ENCODE measurements around the gene GLS2. TPM values are rescaled to one million over a fixed set of nuclear protein-coding genes. Genes with fewer than 3 reads are reported as not detected.

Gene GLS2
- total RNA-seq, 4 donors from 2014 or later, result 2.1 to 3.1 (median 2.1) TPM; not detected in 1

DNA sequence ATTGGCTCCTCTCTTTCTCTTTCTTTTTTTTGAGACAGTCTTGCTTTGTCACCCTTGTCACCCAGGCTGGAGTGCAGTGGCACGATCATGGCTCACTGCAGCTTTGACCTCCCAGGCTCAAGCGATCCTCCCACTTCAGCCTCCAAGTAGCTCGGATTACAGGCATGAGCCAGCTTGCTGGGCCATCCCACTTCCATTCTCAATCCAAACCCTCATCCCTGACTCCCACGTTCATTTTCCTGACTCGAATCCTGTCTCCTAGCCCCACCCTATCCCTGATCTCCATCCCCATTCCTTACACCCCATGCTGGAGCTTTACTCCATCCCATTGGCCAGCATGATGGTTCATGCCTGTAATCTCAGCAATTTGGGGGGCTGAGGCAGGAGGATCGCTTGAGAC, 11.8 kb downstream of the GLS2 start:
- no peak overlapping the region for H3K4me3 ChIP-seq
- no peaks in the 10 kb centered on the region for H3K9me3 ChIP-seq
- no peak overlapping the region for H3K27ac ChIP-seq
- 64 to 65% methylated on average over 6 of the region's 6 CpGs for WGBS, 2 donors
- TF ChIP-seq, protein P1, sequence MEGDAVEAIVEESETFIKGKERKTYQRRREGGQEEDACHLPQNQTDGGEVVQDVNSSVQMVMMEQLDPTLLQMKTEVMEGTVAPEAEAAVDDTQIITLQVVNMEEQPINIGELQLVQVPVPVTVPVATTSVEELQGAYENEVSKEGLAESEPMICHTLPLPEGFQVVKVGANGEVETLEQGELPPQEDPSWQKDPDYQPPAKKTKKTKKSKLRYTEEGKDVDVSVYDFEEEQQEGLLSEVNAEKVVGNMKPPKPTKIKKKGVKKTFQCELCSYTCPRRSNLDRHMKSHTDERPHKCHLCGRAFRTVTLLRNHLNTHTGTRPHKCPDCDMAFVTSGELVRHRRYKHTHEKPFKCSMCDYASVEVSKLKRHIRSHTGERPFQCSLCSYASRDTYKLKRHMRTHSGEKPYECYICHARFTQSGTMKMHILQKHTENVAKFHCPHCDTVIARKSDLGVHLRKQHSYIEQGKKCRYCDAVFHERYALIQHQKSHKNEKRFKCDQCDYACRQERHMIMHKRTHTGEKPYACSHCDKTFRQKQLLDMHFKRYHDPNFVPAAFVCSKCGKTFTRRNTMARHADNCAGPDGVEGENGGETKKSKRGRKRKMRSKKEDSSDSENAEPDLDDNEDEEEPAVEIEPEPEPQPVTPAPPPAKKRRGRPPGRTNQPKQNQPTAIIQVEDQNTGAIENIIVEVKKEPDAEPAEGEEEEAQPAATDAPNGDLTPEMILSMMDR (IDR thresholded peaks at IDR 0.05), result no peak
- TF ChIP-seq POLR2A (IDR thresholded peaks at IDR 0.05) (no peak), EP300 (IDR thresholded peaks at IDR 0.05) (no peak)
- H3K4me1 ChIP-seq, result peaks cover 0 to under 1% (median 0%) of the 10 kb centered on the region in 4 donors
- no peak for DNase-seq (ENCODE audit: low spot score in 2 of 2)
- H3K27me3 ChIP-seq, result no peaks in the 10 kb centered on the region
- H3K36me3 ChIP-seq, result peaks cover 0 to 26% (median 0%) of the 10 kb centered on the region in 3 donors

DNA sequence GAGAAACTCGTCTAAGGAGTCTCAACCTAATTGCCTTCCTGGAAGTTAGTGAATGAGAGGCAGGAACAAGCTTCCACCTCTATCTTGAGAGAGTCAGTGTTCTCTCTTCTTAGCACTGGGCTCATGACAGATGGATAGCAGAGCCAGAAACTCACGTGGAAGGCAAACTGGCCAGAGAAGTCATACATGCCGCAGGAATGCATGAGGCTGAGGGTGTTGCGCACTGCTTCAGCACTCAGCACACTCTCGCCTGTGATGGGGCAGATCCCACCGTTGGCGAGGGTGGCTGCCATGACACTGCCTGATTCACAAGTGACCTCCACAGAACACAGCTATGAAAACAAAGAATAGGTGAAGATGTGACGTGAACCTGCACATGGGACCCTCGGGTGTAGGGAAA, 13.6 kb downstream of the GLS2 start:
- no peaks in the 10 kb centered on the region for H3K27me3 ChIP-seq

DNA sequence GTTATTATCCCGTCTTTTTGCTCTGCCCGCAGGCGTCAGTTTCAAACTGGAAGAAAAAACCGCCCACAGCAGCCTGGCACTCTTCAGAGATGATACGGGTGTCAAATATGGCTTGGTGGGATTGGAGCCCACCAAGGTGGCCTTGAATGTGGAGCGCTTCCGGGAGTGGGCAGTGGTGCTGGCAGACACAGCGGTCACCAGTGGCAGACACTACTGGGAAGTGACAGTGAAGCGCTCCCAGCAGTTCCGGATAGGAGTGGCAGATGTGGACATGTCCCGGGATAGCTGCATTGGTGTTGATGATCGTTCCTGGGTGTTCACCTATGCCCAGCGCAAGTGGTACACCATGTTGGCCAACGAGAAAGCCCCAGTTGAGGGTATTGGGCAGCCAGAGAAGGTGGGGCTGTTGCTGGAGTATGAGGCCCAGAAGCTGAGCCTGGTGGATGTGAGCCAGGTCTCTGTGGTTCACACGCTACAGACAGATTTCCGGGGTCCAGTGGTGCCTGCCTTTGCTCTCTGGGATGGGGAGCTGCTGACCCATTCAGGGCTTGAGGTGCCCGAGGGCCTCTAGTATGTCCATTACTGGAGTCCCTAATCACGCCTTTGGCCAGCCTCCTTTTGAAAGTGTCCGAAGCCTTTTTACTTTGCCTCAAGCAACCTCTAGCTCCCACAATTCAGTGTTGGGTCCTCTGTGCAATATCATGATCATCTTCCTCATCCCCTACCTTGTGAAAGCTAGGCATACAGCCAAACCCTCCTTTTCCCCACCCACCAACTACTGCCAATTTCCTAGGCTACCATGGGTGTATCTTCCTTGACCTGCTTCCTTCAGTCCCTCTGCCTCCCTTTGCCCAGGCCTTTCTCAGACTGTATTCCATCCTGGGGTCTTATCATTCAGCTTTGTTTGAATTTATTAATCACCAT, 18.7 kb downstream of the GLS2 start:
- peak overlapping the region; percentile 74 to 92 (median 80) for H3K4me3 ChIP-seq
- WGBS, 2 donors, result 43 to 49% methylated on average over 18 to 19 of the region's 19 CpGs
- H3K27ac ChIP-seq, result peak overlapping the region; percentile 86 to 94 (median 92)
- DNase-seq (ENCODE audit: low spot score in 2 of 2), result no peak
- peaks cover 0 to 29% (median 12%) of the 10 kb centered on the region in 4 donors for H3K4me1 ChIP-seq
- peaks cover 0 to 20% (median 0%) of the 10 kb centered on the region in 3 donors for H3K36me3 ChIP-seq
- H3K9me3 ChIP-seq, result no peaks in the 10 kb centered on the region
- TF ChIP-seq, protein P1 (IDR thresholded peaks at IDR 0.05), result no peak
- TF ChIP-seq EP300 (IDR thresholded peaks at IDR 0.05) (no peak), POLR2A (IDR thresholded peaks at IDR 0.05) (no peak)
- H3K27me3 ChIP-seq, result no peaks in the 10 kb centered on the region

More for the DNA sequence above, 13.6 kb downstream of the GLS2 start:
- TF ChIP-seq EP300 (IDR thresholded peaks at IDR 0.05), result no peak
- TF ChIP-seq, protein P1 (IDR thresholded peaks at IDR 0.05), result no peak
- TF ChIP-seq POLR2A (IDR thresholded peaks at IDR 0.05), result no peak
- no peak overlapping the region for H3K27ac ChIP-seq
- no peak for DNase-seq (ENCODE audit: low spot score in 2 of 2)
- peaks cover 0 to 13% (median 4%) of the 10 kb centered on the region in 4 donors for H3K4me1 ChIP-seq
- no peak overlapping the region for H3K4me3 ChIP-seq
- peaks cover 0 to 26% (median 0%) of the 10 kb centered on the region in 3 donors for H3K36me3 ChIP-seq
- WGBS, 2 donors, result 88 to 89% methylated on average over 9 of the region's 9 CpGs
- H3K9me3 ChIP-seq, result no peaks in the 10 kb centered on the region

DNA sequence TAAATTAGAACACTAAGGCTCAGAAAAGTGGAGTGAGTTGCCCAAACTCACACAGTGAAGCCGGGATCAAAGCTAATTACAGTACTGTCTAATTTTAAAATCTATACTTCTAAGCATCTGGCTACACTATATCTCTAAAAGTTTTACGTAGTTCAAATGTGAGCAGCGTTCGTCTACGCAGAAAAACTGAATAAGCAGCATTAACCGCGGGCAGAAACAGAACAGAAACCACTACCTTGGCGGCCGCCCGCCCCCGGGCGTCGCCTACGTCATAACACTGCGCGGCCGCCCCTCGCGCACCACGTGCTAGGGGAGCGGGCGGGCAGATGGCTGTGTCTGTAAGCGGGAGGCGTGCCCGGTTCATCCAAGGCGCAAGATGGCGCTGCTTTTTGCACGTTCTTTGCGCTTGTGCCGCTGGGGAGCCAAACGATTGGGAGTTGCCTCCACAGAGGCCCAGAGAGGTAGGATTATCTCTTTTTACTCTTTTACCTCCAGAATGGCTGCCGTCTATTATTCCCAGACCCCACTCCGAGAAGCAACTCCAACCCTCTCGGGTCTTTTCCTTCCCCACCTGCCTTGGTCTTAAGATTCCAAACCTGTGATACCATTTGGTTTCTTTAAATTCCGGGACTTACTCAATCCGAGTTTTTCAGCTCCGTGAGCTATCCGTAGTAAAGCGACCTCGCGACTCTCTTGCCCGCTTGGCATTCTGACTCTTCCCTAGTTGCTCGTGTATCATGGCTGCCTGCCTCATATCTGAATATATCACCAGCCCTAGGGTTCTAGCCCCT, 19.6 kb downstream of the GLS2 start, which contains the start of gene SPRYD4:
Gene SPRYD4, plus strand, starts transcription at position 363 of the 791 bp plus-strand sequence. Its CDS starts 14 bp downstream, at position 377.
- Histone ChIP-seq H3K27me3 (no peaks in the 10 kb centered on the region), H3K9me3 (no peaks in the 10 kb centered on the region), H3K27ac (peak within 1 kb of the TSS; percentile 86 to 94 (median 92)), H3K4me3 (peak within 1 kb of the TSS; percentile 74 to 92 (median 80)), H3K36me3 (peaks cover 0 to 15% (median 0%) of the 10 kb centered on the region in 3 donors), H3K4me1 (peaks cover 0 to 33% (median 12%) of the 10 kb centered on the region in 4 donors)
- 0 to 1% methylated on average over 31 to 42 of the region's 43 CpGs for WGBS, 2 donors
- TF ChIP-seq, protein P1 (IDR thresholded peaks at IDR 0.05), result peak; percentile 10 to 58 (median 44)
- TF ChIP-seq EP300 (IDR thresholded peaks at IDR 0.05) (peak; percentile 92 to 99), POLR2A (IDR thresholded peaks at IDR 0.05) (peak; percentile 77 to 92)
- DNase-seq (ENCODE audit: low spot score in 2 of 2), result peak; percentile 89 to 92
